Trophoblast cell (in vitro differentiated cells and primary cell): ENCODE data around the gene TRPM8.

Experiments
- DNase-seq, 2 donors: peaks; one replicate each; pipeline ENCODE4 v3.0.0-alpha.2; 2016
- H2AFZ ChIP-seq: 2 replicates; pipeline ENCODE4 v1.6.1; 2013; ENCODE audit warnings: low read length, moderate library complexity, mild to moderate bottlenecking; ENCODE audit not compliant: insufficient read depth, poor library complexity
- H2AK5ac ChIP-seq: 2 replicates; pipeline ENCODE4 v1.6.1; 2013; ENCODE audit warnings: mild to moderate bottlenecking, low read length
- H2BK120ac ChIP-seq: 2 replicates; pipeline ENCODE4 v1.6.1; 2013; ENCODE audit warnings: low read length, mild to moderate bottlenecking, moderate library complexity; ENCODE audit not compliant: insufficient read depth, poor library complexity
- H2BK12ac ChIP-seq: 2 replicates; pipeline ENCODE4 v1.6.1; 2013; ENCODE audit warnings: mild to moderate bottlenecking, low read length, moderate library complexity
- H2BK5ac ChIP-seq: 2 replicates; pipeline ENCODE4 v1.6.1; 2013; ENCODE audit warnings: low read length, low read depth, moderate library complexity, mild to moderate bottlenecking; ENCODE audit not compliant: poor library complexity
- H3K14ac ChIP-seq: 2 replicates; pipeline ENCODE4 v1.6.1; 2013; ENCODE audit warnings: mild to moderate bottlenecking, low read length
- H3K18ac ChIP-seq: 2 replicates; pipeline ENCODE4 v1.6.1; 2013; ENCODE audit warnings: mild to moderate bottlenecking, low read length
- H3K23ac ChIP-seq: 2 replicates; pipeline ENCODE4 v1.6.1; 2013; ENCODE audit warnings: low read length
- H3K27ac ChIP-seq: 2 replicates; pipeline ENCODE4 v1.5.1; 2013; ENCODE audit warnings: low read depth, mild to moderate bottlenecking, inconsistent platforms, low read length, moderate library complexity
- H3K27me3 ChIP-seq: 2 replicates; pipeline ENCODE4 v1.6.1; 2013; ENCODE audit warnings: inconsistent platforms, mild to moderate bottlenecking, low read length, moderate library complexity; ENCODE audit not compliant: insufficient read depth
- H3K36me3 ChIP-seq, 2 experiments: 1 replicate in 1 of 2; 2 replicates in 1 of 2; pipeline ENCODE4 v1.6.1; 2013; ENCODE audit warnings: low read length in 2 of 2, mild to moderate bottlenecking in 2 of 2, moderate library complexity in 1 of 2; ENCODE audit not compliant: insufficient read depth in 2 of 2, control insufficient read depth in 1 of 2
- H3K4ac ChIP-seq: 2 replicates; pipeline ENCODE4 v1.6.1; 2013; ENCODE audit warnings: low read depth, mild to moderate bottlenecking, low read length, moderate library complexity
- H3K4me1 ChIP-seq, 2 experiments: 1 replicate in 1 of 2; 2 replicates in 1 of 2; pipeline ENCODE4 v1.6.1; 2013; ENCODE audit warnings: low read length in 2 of 2, mild to moderate bottlenecking in 2 of 2, moderate library complexity in 1 of 2; ENCODE audit not compliant: insufficient read depth in 2 of 2, control insufficient read depth in 1 of 2
- H3K4me2 ChIP-seq: 2 replicates; pipeline ENCODE4 v1.6.1; 2013; ENCODE audit warnings: inconsistent platforms, mild to moderate bottlenecking, low read length, moderate library complexity
- H3K4me3 ChIP-seq: 2 replicates; pipeline ENCODE4 v1.5.1; 2013; ENCODE audit warnings: mild to moderate bottlenecking, low read depth, low read length, inconsistent platforms
- H3K79me1 ChIP-seq: one replicate; pipeline ENCODE4 v1.6.1; 2013; ENCODE audit warnings: low read length
- H3K79me2 ChIP-seq: 2 replicates; pipeline ENCODE4 v1.6.1; 2013; ENCODE audit warnings: low read length, mild to moderate bottlenecking; ENCODE audit not compliant: control insufficient read depth, insufficient read depth, poor library complexity
- H3K9ac ChIP-seq: 2 replicates; pipeline ENCODE4 v1.6.1; 2013; ENCODE audit warnings: mild to moderate bottlenecking, low read length
- H3K9me3 ChIP-seq: 2 replicates; pipeline ENCODE4 v1.6.1; 2013; ENCODE audit warnings: low read depth, mild to moderate bottlenecking, control low read depth, inconsistent platforms, low read length; ENCODE audit not compliant: insufficient read depth
- H4K12ac ChIP-seq: 2 replicates; pipeline ENCODE4 v1.6.1; 2013; ENCODE audit warnings: low read depth, mild to moderate bottlenecking, low read length, moderate library complexity
- H4K8ac ChIP-seq: 2 replicates; pipeline ENCODE4 v1.6.1; 2013; ENCODE audit warnings: low read depth, mild to moderate bottlenecking, low read length, moderate library complexity
- H4K91ac ChIP-seq: one replicate; pipeline ENCODE4 v1.6.1; 2013; ENCODE audit warnings: low read depth, mild to moderate bottlenecking, low read length, moderate library complexity
- WGBS: extraction: QIAGEN DNeasy Blood & Tissue Kit; methylation state at CpG from one replicate; pipeline ENCODE4 v1.1.7; 2013; ENCODE audit warnings: missing lambda C conversion rate; ENCODE audit not compliant: insufficient read length, insufficient coverage; ENCODE audit errors: extremely low coverage; 5-methylcytosine and 5-hydroxymethylcytosine counted together

TRPM8 gene

DNA sequence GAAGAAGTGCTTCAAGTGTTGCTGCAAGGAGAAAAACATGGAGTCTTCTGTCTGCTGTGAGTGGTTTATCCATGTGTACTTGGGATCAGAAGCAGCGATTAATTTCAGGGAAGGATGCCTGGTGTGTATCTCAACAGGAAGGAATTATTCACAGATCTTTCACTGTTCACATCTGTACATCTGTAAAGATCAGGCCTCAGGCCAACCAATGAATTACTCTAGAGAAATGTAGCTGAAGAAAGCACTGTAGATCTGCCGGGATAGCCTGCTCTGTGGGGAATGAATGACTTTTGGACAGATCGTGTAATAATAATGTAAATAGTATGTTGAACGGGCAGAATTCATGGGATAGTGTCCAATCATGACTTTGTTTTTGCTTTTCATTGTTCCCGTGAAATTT lies 79.3 kb downstream of the TRPM8 start:
- Histone ChIP-seq H3K18ac (no peak overlapping the region), H2AFZ (no peak overlapping the region), H2AK5ac (no peak overlapping the region), H4K12ac (no peak overlapping the region), H4K8ac (no peak overlapping the region), H3K4me2 (no peak overlapping the region), H2BK12ac (no peak overlapping the region), H4K91ac (no peak overlapping the region), H3K36me3 (no peaks in the 10 kb centered on the region), H3K79me1 (no peaks in the 10 kb centered on the region), H3K4me3 (no peak overlapping the region), H2BK5ac (no peak overlapping the region), H3K14ac (no peak overlapping the region), H2BK120ac (no peak overlapping the region), H3K4ac (no peak overlapping the region), H3K79me2 (no peaks in the 10 kb centered on the region), H3K27me3 (no peaks in the 10 kb centered on the region), H3K9me3 (peaks cover 8% of the 10 kb centered on the region), H3K4me1 (no peaks in the 10 kb centered on the region), H3K9ac (no peak overlapping the region), H3K27ac (no peak overlapping the region), H3K23ac (no peak overlapping the region)
- WGBS = no CpG with 5 or more reads among the region's 5 CpGs
- DNase-seq = no peak

DNA sequence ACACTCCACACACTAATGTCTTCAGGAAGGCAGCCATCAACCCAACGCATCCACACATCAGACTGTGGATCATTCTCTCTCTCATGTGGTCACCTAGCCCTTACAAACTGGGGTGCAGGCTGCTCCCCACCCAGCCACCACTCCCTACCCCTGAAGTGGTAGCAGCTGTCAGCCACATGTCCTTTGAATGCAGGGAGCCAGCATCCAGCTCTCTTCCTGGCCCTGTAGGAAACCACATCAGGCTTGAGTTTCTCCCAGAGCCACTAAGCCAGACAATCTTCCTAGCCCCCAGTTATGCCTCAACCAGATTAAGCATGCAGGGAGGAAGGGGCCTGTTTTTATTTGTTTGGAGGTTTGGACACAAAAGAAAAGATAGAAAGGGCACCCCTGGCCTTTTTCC lies 80.5 kb downstream of the TRPM8 start:
- H3K9ac ChIP-seq = no peak overlapping the region
- H3K27ac ChIP-seq = no peak overlapping the region
- no peak for DNase-seq

DNA sequence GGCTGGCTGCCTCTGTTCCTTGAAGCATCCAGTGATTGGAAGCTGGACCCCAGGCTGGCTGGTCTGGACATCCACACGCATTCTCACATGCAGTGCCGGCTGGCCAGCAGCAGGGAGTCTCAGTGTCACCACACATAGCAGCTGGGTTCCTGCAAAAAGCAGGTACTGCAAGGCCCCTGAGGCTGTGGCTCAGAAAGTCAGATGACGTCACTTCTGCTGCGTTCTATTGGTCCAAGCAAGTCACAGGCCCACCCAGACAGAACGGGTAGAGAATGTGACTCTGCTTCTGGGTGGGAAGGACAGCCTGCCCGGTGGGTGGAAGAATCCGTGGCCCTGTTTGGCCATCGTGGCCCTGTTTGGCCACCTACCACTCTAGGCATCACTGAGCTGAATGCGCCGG lies 82.0 kb downstream of the TRPM8 start:
- no peak overlapping the region for H2BK12ac ChIP-seq
- H3K18ac ChIP-seq = no peak overlapping the region
- H4K12ac ChIP-seq = no peak overlapping the region
- no peak overlapping the region for H3K4ac ChIP-seq
- no peaks in the 10 kb centered on the region for H3K79me2 ChIP-seq
- no peaks in the 10 kb centered on the region for H3K27me3 ChIP-seq
- no peak overlapping the region for H3K14ac ChIP-seq
- peaks cover 2% of the 10 kb centered on the region for H3K9me3 ChIP-seq
- no peak overlapping the region for H4K91ac ChIP-seq
- H3K27ac ChIP-seq = no peak overlapping the region
- H3K4me3 ChIP-seq = no peak overlapping the region
- H3K9ac ChIP-seq = no peak overlapping the region
- H3K4me2 ChIP-seq = no peak overlapping the region
- no peak overlapping the region for H4K8ac ChIP-seq
- H2AFZ ChIP-seq = no peak overlapping the region
- no CpG with 5 or more reads among the region's 10 CpGs for WGBS
- no peaks in the 10 kb centered on the region for H3K36me3 ChIP-seq
- no peaks in the 10 kb centered on the region for H3K4me1 ChIP-seq
- DNase-seq = peak in 1 of 2 donors; percentile 5
- H3K23ac ChIP-seq = no peak overlapping the region
- no peak overlapping the region for H2AK5ac ChIP-seq
- H3K79me1 ChIP-seq = no peaks in the 10 kb centered on the region
- H2BK120ac ChIP-seq = no peak overlapping the region
- H2BK5ac ChIP-seq = no peak overlapping the region

More for the DNA sequence above, 80.5 kb downstream of the TRPM8 start:
- Histone ChIP-seq H2AFZ (no peak overlapping the region), H3K4me3 (no peak overlapping the region), H3K27me3 (no peaks in the 10 kb centered on the region), H3K18ac (no peak overlapping the region), H4K91ac (no peak overlapping the region), H3K23ac (no peak overlapping the region), H3K79me1 (no peaks in the 10 kb centered on the region), H3K4ac (no peak overlapping the region), H3K14ac (no peak overlapping the region), H3K36me3 (no peaks in the 10 kb centered on the region), H2AK5ac (no peak overlapping the region), H3K79me2 (no peaks in the 10 kb centered on the region), H2BK12ac (no peak overlapping the region), H2BK5ac (no peak overlapping the region), H3K9me3 (peaks cover 5% of the 10 kb centered on the region), H2BK120ac (no peak overlapping the region), H3K4me1 (no peaks in the 10 kb centered on the region), H4K8ac (no peak overlapping the region), H3K4me2 (no peak overlapping the region), H4K12ac (no peak overlapping the region)
- whole genome bisulfite sequencing = no CpG with 5 or more reads among the region's 1 CpG

DNA sequence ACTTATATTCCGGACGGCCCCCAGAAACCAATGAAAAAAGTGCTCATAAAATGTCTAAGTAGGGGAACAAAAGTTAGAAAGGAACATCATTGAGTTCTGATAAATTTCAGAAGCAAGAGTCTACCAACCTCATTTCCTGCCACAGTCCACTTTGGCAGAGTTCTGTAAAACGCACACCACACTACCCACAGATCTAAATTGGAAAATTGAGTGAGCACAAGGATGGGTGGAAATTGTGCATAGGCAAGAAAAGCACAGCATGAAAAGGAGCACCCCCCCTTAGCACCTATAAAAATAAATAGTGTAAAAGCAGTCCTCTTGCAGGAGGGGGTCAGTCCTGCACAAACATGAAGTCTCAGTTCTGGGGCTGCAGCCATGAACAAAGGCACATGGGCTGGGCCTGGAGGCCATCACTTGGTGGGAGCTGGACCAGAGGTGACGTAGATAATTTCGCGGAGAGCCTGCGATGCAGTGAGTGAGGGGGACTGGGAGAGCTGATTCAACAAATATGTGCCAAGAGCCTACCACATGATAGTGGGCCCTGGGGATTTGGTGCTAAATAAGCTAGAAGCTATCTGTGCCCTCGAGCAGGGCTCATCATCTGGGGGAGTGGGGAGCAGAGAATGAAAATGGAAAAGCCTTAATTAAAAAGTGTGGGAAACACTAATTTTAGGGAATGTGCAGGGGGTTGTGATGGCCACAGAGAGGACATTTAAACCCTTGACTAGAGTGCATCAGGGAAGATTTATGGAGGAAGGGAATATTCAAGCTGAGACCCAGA lies 84.4 kb downstream of the TRPM8 start:
- WGBS = no CpG with 5 or more reads among the region's 8 CpGs
- H3K27ac ChIP-seq = no peak overlapping the region
- H4K91ac ChIP-seq = no peak overlapping the region
- no peak overlapping the region for H3K4me3 ChIP-seq
- H2AK5ac ChIP-seq = no peak overlapping the region
- H2BK12ac ChIP-seq = no peak overlapping the region
- no peaks in the 10 kb centered on the region for H3K4me1 ChIP-seq
- H2BK5ac ChIP-seq = no peak overlapping the region
- H3K79me2 ChIP-seq = no peaks in the 10 kb centered on the region
- H4K12ac ChIP-seq = no peak overlapping the region
- no peak overlapping the region for H2AFZ ChIP-seq
- no peak overlapping the region for H3K9ac ChIP-seq
- no peak overlapping the region for H3K18ac ChIP-seq
- H3K36me3 ChIP-seq = no peaks in the 10 kb centered on the region
- H3K79me1 ChIP-seq = no peaks in the 10 kb centered on the region
- no peak overlapping the region for H3K4ac ChIP-seq
- H3K27me3 ChIP-seq = no peaks in the 10 kb centered on the region
- peaks cover 2% of the 10 kb centered on the region for H3K9me3 ChIP-seq
- no peak overlapping the region for H3K14ac ChIP-seq
- no peak overlapping the region for H2BK120ac ChIP-seq
- no peak overlapping the region for H3K23ac ChIP-seq
- DNase-seq = no peak
- no peak overlapping the region for H4K8ac ChIP-seq
- no peak overlapping the region for H3K4me2 ChIP-seq
